GM19351 (cell line): Measurements from ENCODE around the gene PRH1.

Source experiments
- ATAC-seq: cut with Tn5 transposase; IDR thresholded peaks from one replicate; pipeline ENCODE4 v1.9.1; 2021; ENCODE audit warnings: mild to moderate bottlenecking, moderate library complexity; ENCODE audit not compliant: unreplicated experiment

The PRH1 gene

GRCh38 chr12:10884086-10884725, at the start of gene PRH1:
PRH1 (minus strand) TSS chr12:10884255; CDS start chr12:10884217, 38 bp downstream.
- no peak for ATAC-seq

- no peak for ATAC-seq
Measured at GRCh38 chr12:10928746-10929286, 44.8 kb upstream of the PRH1 start, which contains the start of gene PRH2. PRH2 (plus strand) TSS chr12:10929236; CDS start chr12:10929274, 38 bp downstream.

- no peak for ATAC-seq
Measured at GRCh38 chr12:10926269-10926668, 42.2 kb upstream of the PRH1 start.

- no peak for ATAC-seq
Measured at GRCh38 chr12:10919809-10920208, 35.8 kb upstream of the PRH1 start.

- ATAC-seq = no peak
Measured at GRCh38 chr12:10910380-10910779, 26.3 kb upstream of the PRH1 start.

GRCh38 chr12:10909462-10909861, 25.4 kb upstream of the PRH1 start, which contains the start of gene TAS2R13:
TAS2R13 (minus strand) TSS chr12:10909562; CDS start chr12:10909298, 264 bp downstream.
- ATAC-seq = no peak

GRCh38 chr12:10904686-10905085, 20.6 kb upstream of the PRH1 start:
- no peak for ATAC-seq

- no peak for ATAC-seq
Measured at GRCh38 chr12:10901427-10901826, 17.4 kb upstream of the PRH1 start.

GRCh38 chr12:10900972-10901371, 16.9 kb upstream of the PRH1 start:
- no peak for ATAC-seq

GRCh38 chr12:10900530-10900929, 16.5 kb upstream of the PRH1 start:
- no peak for ATAC-seq

DNA sequence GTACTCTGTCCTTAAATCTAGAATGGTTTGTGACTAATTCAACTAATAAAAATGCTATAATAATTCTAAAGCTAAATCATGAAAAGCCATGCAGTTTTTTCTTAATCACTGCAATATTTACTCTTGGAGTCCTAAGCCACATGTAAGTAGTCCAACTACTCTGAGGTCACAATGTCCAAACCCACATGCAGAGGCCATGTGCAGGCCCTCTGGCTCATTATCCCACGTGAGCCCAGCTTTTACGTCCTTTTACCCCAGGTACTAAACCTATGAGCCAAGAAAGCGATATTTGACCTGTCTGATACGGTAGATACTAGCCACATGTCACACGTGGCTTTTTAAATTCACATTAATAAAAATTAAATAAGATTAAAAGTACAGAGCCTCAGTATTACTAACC, 12.8 kb upstream of the PRH1 start:
- ATAC-seq = no peak

- ATAC-seq = no peak
Measured at GRCh38 chr12:10891937-10892336, 7.9 kb upstream of the PRH1 start.

- no peak for ATAC-seq
Measured at GRCh38 chr12:10889226-10889625, 5.2 kb upstream of the PRH1 start.

DNA sequence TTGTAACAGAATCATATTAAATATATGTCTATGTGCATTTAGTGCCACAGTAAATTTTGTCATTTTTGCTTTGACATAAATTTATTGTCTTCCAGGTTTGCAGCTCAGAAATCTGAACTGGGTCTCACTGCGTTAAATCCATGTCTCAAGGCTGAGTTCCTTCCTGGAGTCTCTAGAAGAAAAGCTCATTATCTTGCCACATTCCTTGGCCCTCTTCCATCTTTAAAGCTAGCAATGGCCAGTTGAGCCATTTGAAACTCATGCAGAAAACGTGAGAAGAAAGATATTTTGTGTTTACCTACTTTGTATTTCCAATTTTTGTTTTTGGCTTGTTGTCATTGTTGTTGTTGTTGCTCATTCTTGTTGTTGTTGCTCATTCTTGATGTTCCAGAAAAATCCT, 10.7 kb downstream of the PRH1 start:
- ATAC-seq = no peak

GRCh38 chr12:10867381-10867780, 16.7 kb downstream of the PRH1 start:
- ATAC-seq = no peak

DNA sequence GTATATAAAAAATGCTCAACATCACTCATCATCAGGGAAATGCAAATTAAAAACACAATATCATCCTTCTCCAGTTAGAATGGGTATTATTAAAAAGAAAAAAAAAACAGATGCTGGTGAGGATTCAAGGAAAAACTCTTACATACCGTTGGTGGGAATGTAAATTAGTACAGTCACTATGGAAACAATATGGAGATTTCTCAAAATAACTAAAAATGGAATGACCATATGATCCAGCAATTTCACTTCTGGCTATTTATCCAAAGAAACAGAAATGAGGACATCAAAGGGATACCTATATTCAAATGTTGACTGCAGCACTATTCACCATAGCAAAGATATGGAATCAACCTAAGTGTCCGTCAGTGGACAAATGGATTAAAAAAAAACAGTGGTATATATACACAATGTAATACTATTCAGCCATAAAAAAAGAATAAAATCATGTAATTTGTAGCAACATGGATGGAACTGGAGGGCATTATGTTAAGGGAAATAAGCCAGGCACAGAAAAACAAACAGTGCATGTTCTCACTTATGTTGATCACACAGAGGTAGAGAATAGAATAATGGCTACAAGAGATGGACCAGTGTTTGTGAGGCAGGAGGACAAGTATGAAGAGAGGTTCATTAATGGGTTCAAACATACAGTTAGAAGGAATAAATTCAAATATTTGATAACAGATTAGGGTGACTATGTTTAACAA, 20.4 kb downstream of the PRH1 start:
- no peak for ATAC-seq

- no peak for ATAC-seq
Measured at GRCh38 chr12:10861366-10861765, 22.7 kb downstream of the PRH1 start.

DNA sequence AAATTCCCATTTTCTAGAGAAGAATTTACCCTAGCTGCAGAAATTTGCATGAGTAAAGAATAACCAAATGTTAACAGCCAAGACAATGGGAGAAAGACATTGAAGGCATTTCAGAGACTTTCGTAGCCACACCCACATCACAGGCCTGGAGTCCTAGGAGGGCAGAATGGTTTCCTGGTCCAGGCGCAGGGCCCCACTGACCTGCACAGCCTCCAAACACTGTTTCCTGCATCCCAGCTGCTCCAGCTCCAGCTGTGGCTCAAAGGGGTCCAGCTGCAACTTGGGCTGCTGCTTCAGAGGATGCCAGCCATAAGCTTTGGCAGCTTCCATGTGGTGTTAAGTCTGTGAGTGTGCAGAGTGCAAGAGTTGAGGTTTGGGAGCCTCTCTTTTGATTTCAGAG, 28.2 kb downstream of the PRH1 start:
- ATAC-seq = no peak

GRCh38 chr12:10853776-10854175, 30.3 kb downstream of the PRH1 start:
- no peak for ATAC-seq

DNA sequence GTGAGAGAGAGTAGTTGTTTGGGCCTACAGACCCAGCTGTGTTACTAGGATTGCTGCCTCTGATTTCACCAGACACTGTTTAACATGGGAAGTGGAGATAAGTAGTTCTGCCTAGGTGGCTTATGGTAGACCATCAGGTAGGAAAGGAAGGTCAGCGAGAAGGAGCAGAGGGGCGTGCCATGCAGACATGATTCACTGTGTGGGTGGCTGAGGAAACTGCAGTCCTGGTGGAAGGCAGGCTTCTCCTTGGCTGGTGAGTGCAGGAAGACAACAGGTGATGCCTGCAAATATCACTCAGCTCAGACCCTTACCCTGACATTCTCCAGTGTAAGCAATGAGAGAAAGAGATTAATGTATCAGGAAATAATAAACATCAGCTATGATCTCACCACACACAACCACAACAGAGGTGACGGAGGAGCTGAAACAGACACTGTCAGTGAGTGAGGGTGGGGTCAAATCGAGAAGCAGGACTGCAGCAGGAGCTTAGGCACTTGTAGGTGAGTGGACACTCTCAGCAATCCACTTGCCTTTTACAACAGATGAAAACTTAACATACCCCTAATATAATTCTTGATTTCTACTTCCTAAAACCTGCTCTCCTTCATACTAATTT, 32.7 kb downstream of the PRH1 start:
- ATAC-seq = no peak

- no peak for ATAC-seq
Measured at GRCh38 chr12:10849425-10849878, 34.6 kb downstream of the PRH1 start, which contains the start of gene PRR4. PRR4 (minus strand) TSS chr12:10849475; CDS start chr12:10849437, 38 bp downstream.
